22Rv1 (cell line): ENCODE data around the gene CADM1.

Source experiments
- H3K27ac ChIP-seq: fragments of 450-650 bp; 2 replicates; pipeline ENCODE4 v1.5.1; 2017
- CTCF ChIP-seq: fragments of 450-650 bp; IDR thresholded peaks from 2 replicates; pipeline ENCODE4 v1.5.1; 2017; ENCODE audit warnings: mild to moderate bottlenecking
- ZFX ChIP-seq: fragments of 450-650 bp; IDR thresholded peaks from 2 replicates; pipeline ENCODE4 v1.6.1; 2017; ENCODE audit warnings: antibody characterized with exemption, borderline replicate concordance

Gene CADM1

GRCh38 chr11:115282923-115283322, 221.3 kb downstream of the CADM1 start:
- TF ChIP-seq CTCF (no peak), ZFX (no peak)
- no peak overlapping the region for H3K27ac ChIP-seq

GRCh38 chr11:115280775-115281174, 223.4 kb downstream of the CADM1 start:
- no peak for TF ChIP-seq CTCF
- TF ChIP-seq ZFX, result no peak
- no peak overlapping the region for H3K27ac ChIP-seq

- no peak for TF ChIP-seq CTCF
- no peak for TF ChIP-seq ZFX
- H3K27ac ChIP-seq, result no peak overlapping the region
These were observed 224.1 kb downstream of the CADM1 start for GRCh38 chr11:115279813-115280761.

GRCh38 chr11:115276799-115277198, 227.4 kb downstream of the CADM1 start:
- no peak overlapping the region for H3K27ac ChIP-seq
- no peak for TF ChIP-seq CTCF
- no peak for TF ChIP-seq ZFX

GRCh38 chr11:115276191-115276590, 228.0 kb downstream of the CADM1 start:
- no peak overlapping the region for H3K27ac ChIP-seq
- TF ChIP-seq CTCF (no peak), ZFX (no peak)

GRCh38 chr11:115275045-115275444, 229.2 kb downstream of the CADM1 start:
- TF ChIP-seq CTCF (no peak), ZFX (no peak)
- no peak overlapping the region for H3K27ac ChIP-seq

- H3K27ac ChIP-seq, result no peak overlapping the region
- TF ChIP-seq ZFX (no peak), CTCF (no peak)
These were observed 231.3 kb downstream of the CADM1 start for GRCh38 chr11:115272925-115273324.
